H1 (cell line): ENCODE results near the gene THRB. TPM values are rescaled to one million over a fixed set of nuclear protein-coding genes. Genes with fewer than 3 reads are reported as not detected.

Source experiments
- CTCF ChIA-PET: fragments of 300-600 bp; sonication (Branson Sonifier 250); formaldehyde crosslinking; loops from one replicate; lab custom pipeline; 2021; ENCODE audit not compliant: partially characterized antibody; lab: Charles Lee
- POLR2A ChIA-PET: fragments of 300-600 bp; sonication (Branson Sonifier 250); formaldehyde crosslinking; loops from one replicate; lab custom pipeline; 2021; ENCODE audit warnings: inconsistent platforms; ENCODE audit not compliant: partially characterized antibody; lab: Charles Lee
- DNase-seq, 2 experiments: peaks; one replicate each; pipeline versions ENCODE4 v3.0.0 to v3.0.0-alpha.2; 2010 to 2022; ENCODE audit warnings: low spot score in 2 of 2, low read depth in 1 of 2, mixed read lengths in 1 of 2
- FAIRE-seq: peaks from 2 replicates; lab custom pipeline; 2011; peaks lifted over from hg19 to GRCh38; lab: Jason Lieb, UNC
- H2AFZ ChIP-seq: 2 replicates; pipeline ENCODE4 v1.8.1; 2012; ENCODE audit warnings: low read length, inconsistent platforms
- H2AK5ac ChIP-seq: 2 replicates; pipeline ENCODE4 v1.6.1; 2013; ENCODE audit warnings: low read depth, low read length
- H2BK120ac ChIP-seq: replicated peaks from 2 replicates; pipeline ENCODE3; 2013; ENCODE audit warnings: low read depth, low read length, inconsistent platforms
- H2BK12ac ChIP-seq: 2 replicates; pipeline ENCODE4 v1.6.1; 2013; ENCODE audit warnings: low read depth, low read length
- H2BK15ac ChIP-seq: 2 replicates; pipeline ENCODE4 v1.6.1; 2013; ENCODE audit warnings: low read length
- H2BK20ac ChIP-seq: 2 replicates; pipeline ENCODE4 v1.6.1; 2013; ENCODE audit warnings: low read length
- H2BK5ac ChIP-seq: 2 replicates; pipeline ENCODE4 v1.6.1; 2013; ENCODE audit warnings: low read depth, low read length
- H3K14ac ChIP-seq: 2 replicates; pipeline ENCODE4 v1.6.1; 2013; ENCODE audit warnings: inconsistent platforms; ENCODE audit not compliant: insufficient read length
- H3K18ac ChIP-seq: 2 replicates; pipeline ENCODE4 v1.6.1; 2013; ENCODE audit warnings: low read length; ENCODE audit errors: extremely low read depth
- H3K23ac ChIP-seq: 2 replicates; pipeline ENCODE4 v1.6.1; 2013; ENCODE audit warnings: inconsistent platforms; ENCODE audit not compliant: insufficient read length
- H3K23me2 ChIP-seq: 2 replicates; pipeline ENCODE4 v1.6.1; 2013; ENCODE audit warnings: low read depth, low read length
- H3K27ac ChIP-seq: 2 replicates; pipeline ENCODE4 v1.6.1; 2011; ENCODE audit warnings: low read depth, low read length, inconsistent platforms
- H3K27me3 ChIP-seq, 4 experiments: replicated peaks in 1 of 4; 1 replicate in 1 of 4; 2 replicates in 3 of 4; pipeline versions ENCODE4 v1.6.1 to v1.8.1; 2011 to 2013; ENCODE audit warnings: low read length in 3 of 4, mild to moderate bottlenecking in 3 of 4, inconsistent platforms in 2 of 4, mixed read lengths in 2 of 4, moderate library complexity in 1 of 4; ENCODE audit not compliant: control insufficient read depth in 3 of 4, insufficient read depth in 3 of 4; ENCODE audit errors: extremely low read depth in 1 of 4
- H3K36me3 ChIP-seq, 4 experiments: 2 replicates each; pipeline versions ENCODE4 v1.6.1 to v1.8.1; 2011 to 2013; ENCODE audit warnings: mild to moderate bottlenecking in 4 of 4, low read length in 3 of 4, moderate library complexity in 2 of 4, control low read depth in 1 of 4, inconsistent platforms in 1 of 4; ENCODE audit not compliant: insufficient read depth in 4 of 4, control insufficient read depth in 2 of 4
- H3K4ac ChIP-seq: replicated peaks from 2 replicates; pipeline ENCODE3; 2013; ENCODE audit warnings: low read length, low read depth, mixed read lengths, inconsistent platforms; ENCODE audit not compliant: insufficient read length
- H3K4me1 ChIP-seq, 4 experiments: replicated peaks in 1 of 4; 1 replicate in 1 of 4; 2 replicates in 3 of 4; pipeline versions ENCODE4 v1.6.1 to v1.8.1; 2011 to 2013; ENCODE audit warnings: low read length in 3 of 4, inconsistent platforms in 2 of 4, mixed read lengths in 1 of 4; ENCODE audit not compliant: insufficient read depth in 4 of 4, control insufficient read depth in 3 of 4
- H3K4me2 ChIP-seq, 2 experiments: 2 replicates each; pipeline versions ENCODE4 v1.6.1 to v1.8.1; 2011 to 2013; ENCODE audit warnings: low read depth in 2 of 2, low read length in 2 of 2, control low read depth in 1 of 2, inconsistent platforms in 1 of 2, mild to moderate bottlenecking in 1 of 2; ENCODE audit not compliant: insufficient read depth in 1 of 2
- H3K4me3 ChIP-seq, 4 experiments: fragments of 200-600, 300-600 bp in 1 of 4; sonication (generic), shearing (Covaris generic), sonication (Bioruptor Twin) in 1 of 4; 2 replicates each; pipeline versions ENCODE4 v1.5.1 to v1.8.1; 2011 to 2016; ENCODE audit warnings: low read length in 4 of 4, low read depth in 3 of 4, control low read depth in 2 of 4, inconsistent platforms in 2 of 4, mild to moderate bottlenecking in 2 of 4, mixed read lengths in 1 of 4, moderate library complexity in 1 of 4; ENCODE audit not compliant: insufficient read depth in 2 of 4; ENCODE audit errors: extremely low read depth in 1 of 4
- H3K56ac ChIP-seq: replicated peaks from 2 replicates; pipeline ENCODE3; 2013; ENCODE audit warnings: low read depth, mild to moderate bottlenecking, mixed read lengths, low read length, inconsistent platforms; ENCODE audit not compliant: insufficient read length
- H3K79me1 ChIP-seq: 2 replicates; pipeline ENCODE4 v1.6.1; 2013; ENCODE audit warnings: low read depth, low read length, control low read depth
- H3K79me2 ChIP-seq, 2 experiments: 2 replicates each; pipeline versions ENCODE4 v1.6.1 to v1.8.1; 2012 to 2013; ENCODE audit warnings: low read length in 2 of 2, mild to moderate bottlenecking in 2 of 2, inconsistent platforms in 1 of 2; ENCODE audit not compliant: insufficient read depth in 2 of 2, control insufficient read depth in 1 of 2
- H3K9ac ChIP-seq, 4 experiments: replicated peaks in 1 of 4; 1 replicate in 1 of 4; 2 replicates in 3 of 4; pipeline versions ENCODE4 v1.6.1 to v1.8.1; 2011 to 2013; ENCODE audit warnings: low read depth in 3 of 4, low read length in 3 of 4, control low read depth in 2 of 4, mild to moderate bottlenecking in 2 of 4, moderate library complexity in 2 of 4, inconsistent platforms in 1 of 4; ENCODE audit errors: extremely low read depth in 1 of 4
- H3K9me3 ChIP-seq, 2 experiments: 2 replicates each; pipeline versions ENCODE4 v1.6.1 to v1.8.1; 2012 to 2013; ENCODE audit warnings: mild to moderate bottlenecking in 2 of 2, moderate library complexity in 2 of 2, control low read depth in 1 of 2, inconsistent platforms in 1 of 2, low read depth in 1 of 2, low read length in 1 of 2, mixed read lengths in 1 of 2; ENCODE audit not compliant: insufficient read depth in 2 of 2
- H4K20me1 ChIP-seq, 2 experiments: replicated peaks in 1 of 2; 2 replicates each; pipeline versions ENCODE3 to v1.8.1; 2011 to 2013; ENCODE audit warnings: inconsistent platforms in 2 of 2, low read length in 2 of 2, mild to moderate bottlenecking in 1 of 2; ENCODE audit not compliant: insufficient read depth in 2 of 2, control insufficient read depth in 1 of 2
- H4K5ac ChIP-seq: 2 replicates; pipeline ENCODE4 v1.6.1; 2013; ENCODE audit warnings: low read length, low read depth, mixed read lengths, inconsistent platforms; ENCODE audit not compliant: insufficient read length
- H4K8ac ChIP-seq: 2 replicates; pipeline ENCODE4 v1.8.0; 2013; ENCODE audit warnings: mild to moderate bottlenecking, moderate library complexity, low read length, inconsistent platforms; ENCODE audit not compliant: insufficient read depth; ENCODE audit errors: extremely low read depth
- H4K91ac ChIP-seq: replicated peaks from 2 replicates; pipeline ENCODE3; 2013; ENCODE audit warnings: low read length, mixed read lengths, inconsistent platforms; ENCODE audit not compliant: insufficient read length
- ASH2L ChIP-seq: fragments of 200-600, 300-600 bp; sonication (generic); IDR thresholded peaks from one replicate; pipeline ENCODE4 v1.7.1; 2017; ENCODE audit warnings: low read length
- BRCA1 ChIP-seq: IDR thresholded peaks from 2 replicates; pipeline ENCODE4 v1.6.1; 2012; ENCODE audit warnings: low read depth, low read length, improper control_type of control experiment
- CHD2 ChIP-seq: IDR thresholded peaks from 2 replicates; pipeline ENCODE4 v1.6.1; 2012; ENCODE audit warnings: low read length, improper control_type of control experiment
- EZH2 ChIP-seq: fragments of 200-600 bp; sonication (generic); IDR thresholded peaks from 2 replicates; pipeline ENCODE4 v1.7.1; 2012; ENCODE audit warnings: low read depth, mild to moderate bottlenecking, moderate library complexity, low read length, inconsistent platforms; ENCODE audit not compliant: severe bottlenecking
- FOSL1 ChIP-seq: IDR thresholded peaks from 2 replicates; pipeline ENCODE4 v1.6.1; 2011; ENCODE audit warnings: mild to moderate bottlenecking, low read depth, low read length, moderate library complexity; ENCODE audit not compliant: insufficient read depth
- GABPA ChIP-seq: IDR thresholded peaks from 2 replicates; pipeline ENCODE4 v1.6.1; 2011; ENCODE audit warnings: mild to moderate bottlenecking, low read length, moderate library complexity, borderline replicate concordance; ENCODE audit not compliant: insufficient read depth
- KDM1A ChIP-seq: fragments of 200-600, 300-600 bp; sonication (generic); IDR thresholded peaks from 2 replicates; pipeline ENCODE4 v1.7.1; 2016; ENCODE audit warnings: mild to moderate bottlenecking, low read length, borderline replicate concordance
- RBBP5 ChIP-seq: IDR thresholded peaks from 2 replicates; pipeline ENCODE4 v1.7.1; 2012; ENCODE audit warnings: low read depth, mild to moderate bottlenecking, inconsistent platforms, low read length, moderate library complexity, borderline replicate concordance
- SP1 ChIP-seq: IDR thresholded peaks from 2 replicates; pipeline ENCODE4 v1.6.1; 2011; ENCODE audit warnings: low read depth, low read length
- SP2 ChIP-seq: IDR thresholded peaks from 2 replicates; pipeline ENCODE4 v1.6.1; 2012; ENCODE audit warnings: mild to moderate bottlenecking, low read length, inconsistent platforms
- TAF1 ChIP-seq: IDR thresholded peaks from 2 replicates; pipeline ENCODE4 v1.6.1; 2011; ENCODE audit warnings: mild to moderate bottlenecking, low read depth, low read length
- TBP ChIP-seq: IDR thresholded peaks from 2 replicates; pipeline ENCODE4 v1.6.1; 2011; ENCODE audit warnings: low read depth, low read length, improper control_type of control experiment
- WGBS, 2 experiments: shearing (Covaris generic) in 1 of 2; methylation state at CpG; one replicate each; pipeline versions ENCODE4 v1.1.6 to v1.1.7; 2013 to 2015; ENCODE audit warnings: low lambda C conversion rate in 2 of 2, mixed read lengths in 2 of 2, inconsistent platforms in 1 of 2, low coverage in 1 of 2, missing lambda C conversion rate in 1 of 2; ENCODE audit not compliant: insufficient replicate concordance in 2 of 2, insufficient coverage in 1 of 2, insufficient read length in 1 of 2; ENCODE audit errors: extremely low coverage in 1 of 2, missing lambda C conversion rate in 1 of 2; 5-methylcytosine and 5-hydroxymethylcytosine counted together
- polyA plus RNA-seq, 7 experiments: library from polyadenylated mRNA; depleted of rRNA in 3 of 7; stranded (reverse) in 5 of 7; unstranded in 2 of 7; fragments of >200 nt in 5 of 7; fragments of 200-250 nt in 2 of 7; gene quantifications; 1 replicate in 5 of 7; 2 replicates in 1 of 7; 4 replicates in 1 of 7; pipeline versions ENCODE4 v1.2.1 to v1.2.3, GENCODE V29; 2011 to 2013; ENCODE audit warnings: missing spikeins in 2 of 7, mixed read lengths in 2 of 7
- total RNA-seq: library from RNA; stranded (reverse); fragmentation: NEBNext Ultra II Directional; extraction: Animal tissue kit (Norgen Biotek cat#: 25700); gene quantifications from 2 replicates; pipeline ENCODE4 v1.2.1, GENCODE V29; 2021
- TF ChIP-seq, protein P1 (sequence below): IDR thresholded peaks from 2 replicates; pipeline ENCODE4 v1.6.1; 2011; ENCODE audit warnings: low read length, improper control_type of control experiment

The THRB gene
- total and polyA plus RNA-seq, 2 of the 8 experiments (the other 6 are each of a cell fraction or from before 2014, with no cell fraction given) = 0.98 to 3.9 TPM

DNA sequence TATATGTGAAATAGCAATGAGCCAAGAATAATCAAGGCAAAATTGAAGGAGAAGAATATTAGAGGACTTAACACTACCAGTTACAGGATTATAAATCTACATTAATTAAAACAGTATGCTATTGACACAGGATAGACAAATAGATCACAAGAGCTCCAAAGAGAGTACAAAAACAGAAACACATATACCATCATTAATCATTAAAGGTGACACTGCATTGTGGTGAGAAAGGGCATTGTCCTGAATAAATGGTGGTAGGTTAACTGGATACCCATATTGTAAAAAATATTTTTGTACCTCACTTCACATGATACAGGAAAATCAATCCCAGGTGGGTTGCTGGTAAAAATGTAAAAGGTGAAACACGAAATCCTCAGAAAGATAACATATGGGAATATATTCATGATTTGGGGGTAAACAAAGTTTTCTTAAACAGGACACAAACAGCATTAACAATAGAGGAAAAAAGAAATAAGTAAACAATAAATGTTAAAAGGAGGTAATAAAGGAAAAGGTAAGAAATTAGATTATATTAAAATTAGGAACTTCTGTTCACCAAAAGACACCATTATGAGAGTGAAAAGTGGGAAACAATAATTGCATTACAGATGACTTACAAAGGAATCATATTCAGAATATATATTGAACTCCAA lies 145.2 kb downstream of the THRB start:
- Histone ChIP-seq H3K23me2 (no peaks in the 10 kb centered on the region), H3K79me2 (no peaks in the 10 kb centered on the region), H3K4me1 (no peaks in the 10 kb centered on the region), H3K4ac (no peak overlapping the region), H2BK15ac (no peak overlapping the region), H3K79me1 (no peaks in the 10 kb centered on the region), H3K27me3 (no peaks in the 10 kb centered on the region), H2BK12ac (no peak overlapping the region), H3K4me2 (no peak overlapping the region), H3K4me3 (no peak overlapping the region), H3K27ac (no peak overlapping the region), H3K9me3 (no peaks in the 10 kb centered on the region), H4K91ac (no peak overlapping the region), H2AFZ (no peak overlapping the region), H2AK5ac (no peak overlapping the region), H4K20me1 (no peaks in the 10 kb centered on the region), H4K8ac (no peak overlapping the region), H3K56ac (no peak overlapping the region), H2BK120ac (no peak overlapping the region), H2BK20ac (no peak overlapping the region), H3K23ac (no peak overlapping the region), H2BK5ac (no peak overlapping the region), H3K36me3 (no peaks in the 10 kb centered on the region), H4K5ac (no peak overlapping the region), H3K14ac (no peak overlapping the region), H3K9ac (no peak overlapping the region), H3K18ac (no peak overlapping the region)
- no peak for FAIRE-seq
- POLR2A ChIA-PET = no interaction called here
- DNase-seq = no peak
- 84% methylated on average over 1 of the region's 1 CpG; no CpG with 5 or more reads in 1 of the 2 experiments for WGBS, 2 experiments
- CTCF ChIA-PET = no interaction called here
- TF ChIP-seq CHD2 (no peak), TBP (no peak), GABPA (no peak), BRCA1 (no peak), SP1 (no peak), FOSL1 (no peak), KDM1A (no peak), ASH2L (no peak), TAF1 (no peak), EZH2 (no peak), SP2 (no peak), RBBP5 (no peak)
- TF ChIP-seq, protein P1, sequence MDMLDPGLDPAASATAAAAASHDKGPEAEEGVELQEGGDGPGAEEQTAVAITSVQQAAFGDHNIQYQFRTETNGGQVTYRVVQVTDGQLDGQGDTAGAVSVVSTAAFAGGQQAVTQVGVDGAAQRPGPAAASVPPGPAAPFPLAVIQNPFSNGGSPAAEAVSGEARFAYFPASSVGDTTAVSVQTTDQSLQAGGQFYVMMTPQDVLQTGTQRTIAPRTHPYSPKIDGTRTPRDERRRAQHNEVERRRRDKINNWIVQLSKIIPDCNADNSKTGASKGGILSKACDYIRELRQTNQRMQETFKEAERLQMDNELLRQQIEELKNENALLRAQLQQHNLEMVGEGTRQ = no peak
